Stimulated activated CD8-positive, alpha-beta memory T cell treated with anti-CD3 and anti-CD28 coated beads, Interleukin-12 subunit alpha, Interleukin-12 subunit beta, amount 100 ng/mL, for 1 hour (primary cell): ENCODE data around the gene PITPNC1.

Experiments
- DNase-seq: peaks from one replicate; pipeline ENCODE4 v3.0.0-alpha.2; 2020; ENCODE audit warnings: low read depth

The PITPNC1 gene

DNA sequence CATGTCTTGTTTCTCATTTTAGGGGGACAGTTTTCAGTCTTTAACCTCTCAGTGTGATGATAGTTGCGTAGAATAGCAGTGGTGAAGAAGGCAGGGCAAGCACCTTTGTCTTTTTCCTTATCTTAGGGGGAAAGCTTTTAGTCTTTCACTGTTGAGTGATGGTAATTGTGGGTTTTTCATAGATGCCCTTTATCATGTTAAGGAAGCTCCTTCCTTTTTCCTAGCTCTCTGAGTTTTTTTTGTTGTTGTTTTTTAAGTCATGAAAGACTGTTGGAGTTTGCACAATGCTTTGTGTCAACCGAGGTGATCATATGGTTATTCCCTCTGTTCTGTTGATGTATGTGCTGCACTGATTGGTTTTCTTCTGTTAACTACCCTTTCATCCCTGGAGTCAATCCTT, 356.4 kb downstream of the PITPNC1 start:
- DNase-seq = no peak

DNA sequence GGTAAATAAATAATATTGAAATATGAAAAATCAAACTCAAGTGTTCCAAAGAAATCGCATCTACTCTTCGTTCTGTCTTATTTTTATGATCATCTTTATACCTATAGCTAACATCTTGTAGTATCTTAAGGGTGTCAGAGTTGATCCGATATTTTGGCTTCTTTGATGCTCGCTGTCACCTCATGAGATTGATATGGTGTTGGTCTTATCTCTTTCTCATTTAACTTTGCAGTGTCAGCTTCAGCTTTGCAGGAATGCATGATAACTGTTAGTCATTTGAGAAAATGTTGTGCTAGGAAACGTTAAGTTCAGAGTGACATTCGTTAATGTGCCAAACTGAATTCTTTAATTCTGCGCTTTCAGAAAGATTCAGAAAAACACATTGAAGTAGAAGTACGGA, 360.1 kb downstream of the PITPNC1 start:
- DNase-seq = no peak

DNA sequence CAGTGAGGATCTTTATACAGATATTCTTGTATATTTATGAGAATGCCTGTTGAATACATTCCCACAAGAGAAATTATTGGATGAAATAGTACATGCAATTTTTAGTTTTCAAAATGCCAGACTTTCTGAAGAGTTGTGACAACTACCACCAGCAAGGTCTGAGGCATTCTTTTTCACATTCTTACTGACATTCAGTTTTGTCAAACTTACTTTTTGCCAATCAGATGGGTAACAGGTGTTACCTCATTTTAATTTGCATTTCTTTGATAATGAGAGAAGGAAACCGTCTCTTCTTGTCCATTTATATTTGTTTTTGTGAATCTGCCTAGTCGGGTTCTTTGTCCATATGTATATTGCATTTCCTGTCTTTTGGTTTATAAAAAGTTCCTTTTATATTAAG, 364.9 kb downstream of the PITPNC1 start:
- no peak for DNase-seq
